ENCODE results near the gene MYO7A.

- TF ChIP-seq CTCF (IDR thresholded peaks at IDR 0.05) (no peak), POLR2A (IDR thresholded peaks at IDR 0.05) (no peak)
Observed at GRCh38 chr11:77180346-77180745, 52.3 kb downstream of the MYO7A start.
